Activated CD4-positive, alpha-beta T cell treated with anti-CD3 and anti-CD28 coated beads, Interleukin-2, Interleukin-4, amounts not matched to agents 100 ng/mL and 50 ng/mL, durations not matched to agents 16 hours and 8 hours (primary cell): ENCODE measurements around the gene GIMAP4.
"Not testable (repeated sequence)": the region's sequence is repeated elsewhere in the genome, so short reads cannot be mapped to it uniquely, and the experiment has no call there.

Source experiments
- DNase-seq: peaks from one replicate; pipeline ENCODE4 v3.0.0-alpha.2; 2020; ENCODE audit warnings: low spot score

The GIMAP4 gene

GRCh38 chr7:150567169-150567568, at the start of gene GIMAP4:
Gene GIMAP4 (plus strand): TSS chr7:150567390. CDS start chr7:150569902, 2,512 bp downstream.
- DNase-seq: peak; percentile 47

DNA sequence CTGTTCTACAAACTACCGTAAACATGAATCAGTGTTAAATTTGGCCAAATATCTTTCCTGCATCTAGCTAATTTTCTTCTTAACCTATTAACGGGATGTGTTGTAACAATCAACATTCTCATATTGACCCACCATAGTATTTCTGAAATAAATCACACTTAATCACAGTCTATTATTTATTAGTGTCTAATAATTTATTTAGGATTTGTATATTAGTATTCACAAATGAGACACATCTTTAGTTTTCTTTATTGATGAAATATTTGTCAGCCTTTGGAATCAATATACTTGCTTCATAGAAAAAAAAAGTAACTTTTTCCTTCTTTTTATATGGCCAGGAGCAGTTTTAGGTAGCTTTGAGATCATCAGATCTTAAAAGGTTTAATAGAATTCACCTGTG, 47.9 kb upstream of the GIMAP4 start:
- DNase-seq: no peak

- peak; percentile 39 for DNase-seq
Observed at GRCh38 chr7:150520145-150520544, 47.0 kb upstream of the GIMAP4 start.

- DNase-seq: not testable (repeated sequence)
Observed at GRCh38 chr7:150522931-150523330, 44.3 kb upstream of the GIMAP4 start.

GRCh38 chr7:150524018-150524417, 43.2 kb upstream of the GIMAP4 start:
- DNase-seq: no peak

DNA sequence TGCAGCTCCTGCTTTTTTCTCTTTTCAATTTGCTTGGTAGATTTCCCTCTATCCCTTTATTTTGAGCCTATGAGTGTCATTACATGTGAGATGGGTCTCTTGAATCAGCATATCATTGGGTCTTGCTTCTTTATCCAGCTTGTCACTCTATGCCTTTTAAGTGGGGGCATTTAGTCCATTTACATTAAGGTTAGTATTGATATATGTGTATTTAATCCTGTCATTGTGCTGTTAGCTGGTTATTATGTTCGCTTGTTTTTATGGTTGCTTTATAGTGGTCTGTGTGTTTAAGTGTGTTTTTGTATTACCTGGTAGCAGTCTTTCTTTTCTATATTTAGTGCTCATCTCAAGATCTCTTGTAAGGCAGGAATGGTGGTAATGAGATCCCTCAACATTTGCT, 35.5 kb upstream of the GIMAP4 start:
- no peak for DNase-seq

DNA sequence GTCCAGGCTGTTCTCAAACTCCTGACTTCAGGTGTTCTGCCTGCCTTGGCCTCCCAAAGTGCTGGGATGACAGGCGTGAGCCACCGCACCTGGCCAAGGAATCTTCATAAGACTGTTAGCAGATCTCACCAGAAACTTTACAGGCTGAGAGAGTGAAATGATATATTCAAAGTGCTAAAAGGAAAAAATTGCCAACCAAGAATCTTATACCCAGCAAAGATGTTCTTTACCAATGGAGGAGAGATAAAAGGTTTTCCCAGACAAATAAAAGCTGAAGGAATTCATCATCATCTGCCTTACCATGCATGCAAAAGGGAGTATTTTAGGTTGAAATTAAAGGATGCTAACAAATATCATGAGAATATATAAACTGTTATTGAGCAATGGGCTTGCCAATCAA, 28.9 kb upstream of the GIMAP4 start:
- DNase-seq: no peak

DNA sequence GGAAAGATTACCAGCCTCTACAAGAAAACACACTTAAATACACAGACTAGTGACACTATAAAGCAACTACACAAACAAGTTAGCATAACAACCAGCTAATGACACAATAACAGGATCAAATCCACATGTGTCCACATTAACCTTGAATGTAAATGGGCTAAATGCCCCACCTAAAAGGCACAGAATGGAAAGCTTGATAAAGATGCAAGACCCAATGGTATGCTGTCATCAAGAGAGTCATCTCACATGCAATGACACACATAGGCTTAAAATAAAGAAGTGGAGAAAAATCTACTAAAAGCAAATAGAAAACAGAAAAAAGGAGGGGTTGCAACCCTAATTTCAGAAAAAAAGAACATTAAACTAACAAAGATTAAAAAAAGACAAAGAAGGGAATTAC, 14.0 kb upstream of the GIMAP4 start:
- DNase-seq: no peak

DNA sequence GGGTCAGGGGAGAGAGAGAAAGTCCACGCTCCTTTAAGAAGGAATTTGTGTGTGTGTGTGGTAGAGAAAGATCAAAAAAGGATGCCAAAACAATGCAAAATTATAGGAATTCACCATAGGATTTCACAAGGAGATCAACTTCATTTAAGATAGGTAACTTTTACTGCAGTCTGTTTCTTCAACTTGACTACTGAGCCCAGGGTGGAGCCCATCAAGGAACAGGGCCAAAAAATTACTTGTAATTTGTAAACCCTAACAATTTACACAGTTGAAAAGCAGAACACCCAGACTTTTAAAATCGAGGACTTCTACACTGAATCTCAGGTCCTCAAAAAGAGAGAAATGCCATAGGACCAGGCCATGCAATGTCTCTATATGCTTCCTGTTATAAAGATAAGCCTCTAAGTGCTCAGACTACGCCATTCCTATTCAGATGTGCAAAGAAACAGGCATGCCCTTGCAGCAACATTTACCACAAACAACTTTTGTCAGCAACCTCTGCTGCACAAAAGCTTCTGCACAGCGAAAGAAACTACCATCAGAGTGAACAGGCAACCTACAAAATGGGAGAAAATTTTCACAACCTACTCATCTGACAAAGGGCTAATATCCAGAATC, 10.6 kb upstream of the GIMAP4 start:
- peak; percentile 17 for DNase-seq

- no peak for DNase-seq
Observed at GRCh38 chr7:150560486-150560885, 6.7 kb upstream of the GIMAP4 start.

GRCh38 chr7:150562919-150563318, 4.3 kb upstream of the GIMAP4 start:
- DNase-seq: no peak

DNA sequence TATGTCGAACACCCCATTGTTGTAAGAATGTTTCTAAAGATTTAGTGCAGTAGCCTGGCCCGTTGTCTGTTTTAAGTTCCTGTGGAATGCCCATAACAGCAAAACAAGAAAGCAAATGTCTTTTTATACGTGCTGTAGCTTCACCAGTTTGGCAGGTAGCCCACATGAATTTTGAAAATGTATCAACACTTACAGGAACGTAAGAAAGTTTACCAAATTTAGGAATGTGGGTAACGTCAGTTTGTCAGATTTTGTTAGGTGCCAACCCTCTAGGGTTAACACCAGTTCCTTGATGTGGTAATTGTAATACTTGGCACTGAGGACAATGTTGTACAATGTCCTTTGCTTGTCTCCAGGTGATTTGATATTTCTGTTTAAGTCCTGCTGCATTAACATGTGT, 3.2 kb upstream of the GIMAP4 start:
- peak; percentile 62 for DNase-seq

- DNase-seq: no peak
Observed at GRCh38 chr7:150564566-150564965, 2.6 kb upstream of the GIMAP4 start.

- no peak for DNase-seq
Observed at GRCh38 chr7:150565239-150565638, 2.0 kb upstream of the GIMAP4 start.

DNA sequence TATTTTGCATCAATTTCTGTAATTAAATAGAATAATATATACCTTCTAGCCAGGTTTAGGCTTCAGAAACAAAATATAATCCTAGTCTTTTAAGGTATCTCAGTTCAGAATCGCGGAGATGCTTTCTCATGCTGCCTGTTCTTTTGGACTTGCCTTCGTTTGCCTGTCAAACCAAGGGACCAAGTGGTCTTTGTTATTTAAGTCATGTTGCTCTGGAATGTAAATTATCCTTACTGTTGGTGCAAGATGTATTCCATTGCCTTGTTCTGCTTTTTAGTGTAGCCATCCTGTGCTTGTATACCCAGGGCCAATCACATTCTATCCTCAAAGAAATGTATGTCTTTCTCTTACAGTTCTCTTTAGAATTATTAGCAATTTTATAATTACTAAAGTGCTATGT, 1.1 kb upstream of the GIMAP4 start:
- DNase-seq: no peak

DNA sequence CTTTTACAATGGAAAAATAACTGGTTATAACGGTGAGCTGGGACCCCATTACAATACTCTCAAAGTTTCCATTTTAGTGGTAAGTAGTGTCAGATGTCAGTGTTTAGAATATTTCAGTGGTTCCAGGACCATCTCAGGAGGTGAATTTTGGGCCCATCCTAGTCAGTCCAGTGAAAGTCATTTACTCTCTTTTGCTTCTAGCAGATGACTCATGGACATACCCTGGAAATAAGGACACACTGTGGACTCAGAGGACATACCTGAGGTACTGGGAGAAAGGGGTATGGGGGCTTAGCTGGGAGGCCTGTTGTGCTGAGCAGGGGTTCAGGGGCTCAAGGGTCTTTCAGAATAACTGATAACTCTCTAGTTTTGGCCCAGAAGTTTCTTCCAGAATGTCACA, 618 bp upstream of the GIMAP4 start:
- no peak for DNase-seq

DNA sequence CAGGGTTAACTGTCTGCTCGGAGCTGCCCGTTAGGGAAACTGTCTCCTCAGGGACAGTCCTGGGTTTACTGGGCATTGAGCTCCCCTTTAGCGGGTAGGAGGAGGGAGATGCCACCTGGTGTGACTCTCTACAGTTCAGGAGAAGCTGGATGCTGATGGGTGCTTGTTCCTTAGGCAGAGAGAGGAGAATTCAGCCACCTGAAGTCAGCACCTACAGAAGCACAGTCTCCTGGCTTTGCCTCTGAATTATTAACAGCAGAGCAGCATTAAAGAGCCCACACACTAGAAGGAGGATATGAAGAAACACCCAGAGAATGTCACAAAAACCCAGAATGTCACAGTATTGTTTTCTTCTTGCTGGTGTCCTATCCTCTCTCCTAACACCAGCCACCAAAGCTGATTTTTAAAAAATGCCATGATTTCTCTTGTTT, 696 bp downstream of the GIMAP4 start:
- no peak for DNase-seq

GRCh38 chr7:150568714-150569113, 1.5 kb downstream of the GIMAP4 start:
- DNase-seq: peak; percentile 32

- no peak for DNase-seq
Observed at GRCh38 chr7:150569245-150569955, 2.2 kb downstream of the GIMAP4 start.

- no peak for DNase-seq
Observed at GRCh38 chr7:150570556-150571465, 3.6 kb downstream of the GIMAP4 start.

DNA sequence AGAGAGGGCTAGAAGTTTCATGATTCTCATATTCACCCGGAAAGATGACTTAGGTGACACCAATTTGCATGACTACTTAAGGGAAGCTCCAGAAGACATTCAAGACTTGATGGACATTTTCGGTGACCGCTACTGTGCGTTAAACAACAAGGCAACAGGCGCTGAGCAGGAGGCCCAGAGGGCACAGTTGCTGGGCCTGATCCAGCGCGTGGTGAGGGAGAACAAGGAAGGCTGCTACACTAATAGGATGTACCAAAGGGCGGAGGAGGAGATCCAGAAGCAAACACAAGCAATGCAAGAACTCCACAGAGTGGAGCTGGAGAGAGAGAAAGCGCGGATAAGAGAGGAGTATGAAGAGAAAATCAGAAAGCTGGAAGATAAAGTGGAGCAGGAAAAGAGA, 5.3 kb downstream of the GIMAP4 start:
- DNase-seq: no peak

- DNase-seq: not testable (repeated sequence)
Observed at GRCh38 chr7:150579979-150580637, 12.9 kb downstream of the GIMAP4 start.
